IPS-18c (cell line): ENCODE measurements around the gene TUBGCP3.
"Not testable (repeated sequence)": the region's sequence is repeated elsewhere in the genome, so short reads cannot be mapped to it uniquely, and the experiment has no call there.

Experiments
- H3K4me3 ChIP-seq: 2 replicates; pipeline ENCODE4 v1.7.0; 2013; ENCODE audit warnings: low read depth, mild to moderate bottlenecking, low read length, moderate library complexity; ENCODE audit not compliant: insufficient read depth
- H3K9me3 ChIP-seq: one replicate; pipeline ENCODE4 v1.6.1; 2013; ENCODE audit warnings: mild to moderate bottlenecking, low read length, moderate library complexity; ENCODE audit not compliant: control insufficient read depth, insufficient read depth

The TUBGCP3 gene

GRCh38 chr13:112567161-112567862 is 20.6 kb downstream of the TUBGCP3 start:
- Histone ChIP-seq H3K9me3 (no peaks in the 10 kb centered on the region), H3K4me3 (no peak overlapping the region)

- Histone ChIP-seq H3K9me3 (peaks cover 2% of the 10 kb centered on the region), H3K4me3 (no peak overlapping the region)
Observed at GRCh38 chr13:112562786-112563383, 25.1 kb downstream of the TUBGCP3 start.

GRCh38 chr13:112562254-112562653 is 25.7 kb downstream of the TUBGCP3 start:
- Histone ChIP-seq H3K9me3 (peaks cover 2% of the 10 kb centered on the region), H3K4me3 (no peak overlapping the region)

- H3K4me3 ChIP-seq: no peak overlapping the region
- H3K9me3 ChIP-seq: peaks cover 2% of the 10 kb centered on the region
Observed at GRCh38 chr13:112561478-112561877, 26.5 kb downstream of the TUBGCP3 start.

GRCh38 chr13:112558696-112559418 is 29.1 kb downstream of the TUBGCP3 start:
- Histone ChIP-seq H3K9me3 (peaks cover 2% of the 10 kb centered on the region), H3K4me3 (no peak overlapping the region)

GRCh38 chr13:112556600-112556999 is 31.4 kb downstream of the TUBGCP3 start:
- Histone ChIP-seq H3K4me3 (no peak overlapping the region), H3K9me3 (peaks cover 2% of the 10 kb centered on the region)

GRCh38 chr13:112554214-112554850 is 33.6 kb downstream of the TUBGCP3 start:
- Histone ChIP-seq H3K4me3 (no peak overlapping the region), H3K9me3 (no peaks in the 10 kb centered on the region)

GRCh38 chr13:112548975-112549374 is 39.0 kb downstream of the TUBGCP3 start:
- H3K4me3 ChIP-seq: not testable (repeated sequence)

GRCh38 chr13:112545856-112546255 is 42.1 kb downstream of the TUBGCP3 start:
- H3K9me3 ChIP-seq: no peaks in the 10 kb centered on the region
- H3K4me3 ChIP-seq: no peak overlapping the region

More at GRCh38 chr13:112548975-112549374, 39.0 kb downstream of the TUBGCP3 start:
- H3K9me3 ChIP-seq: not testable (repeated sequence)

GRCh38 chr13:112532837-112533745 is 54.9 kb downstream of the TUBGCP3 start:
- no peak overlapping the region for H3K4me3 ChIP-seq
- H3K9me3 ChIP-seq: no peaks in the 10 kb centered on the region

GRCh38 chr13:112531263-112531794 is 56.6 kb downstream of the TUBGCP3 start:
- Histone ChIP-seq H3K9me3 (no peaks in the 10 kb centered on the region), H3K4me3 (no peak overlapping the region)

GRCh38 chr13:112530861-112531260 is 57.1 kb downstream of the TUBGCP3 start:
- Histone ChIP-seq H3K9me3 (no peaks in the 10 kb centered on the region), H3K4me3 (no peak overlapping the region)

GRCh38 chr13:112529216-112529615 is 58.7 kb downstream of the TUBGCP3 start:
- Histone ChIP-seq H3K9me3 (no peaks in the 10 kb centered on the region), H3K4me3 (no peak overlapping the region)

- H3K9me3 ChIP-seq: no peaks in the 10 kb centered on the region
- no peak overlapping the region for H3K4me3 ChIP-seq
Observed at GRCh38 chr13:112526146-112526853, 61.7 kb downstream of the TUBGCP3 start.

- Histone ChIP-seq H3K4me3 (no peak overlapping the region), H3K9me3 (no peaks in the 10 kb centered on the region)
Observed at GRCh38 chr13:112525356-112525945, 62.5 kb downstream of the TUBGCP3 start.

- Histone ChIP-seq H3K9me3 (no peaks in the 10 kb centered on the region), H3K4me3 (no peak overlapping the region)
Observed at GRCh38 chr13:112522578-112522977, 65.4 kb downstream of the TUBGCP3 start.
